Activated CD4-positive, alpha-beta memory T cell treated with anti-CD3 and anti-CD28 coated beads, Interleukin-2, amount 10 ng/mL, durations not matched to agents 7 days and 5 days (primary cell): ENCODE measurements around the gene TRPV4. TPM values are rescaled to one million over a fixed set of nuclear protein-coding genes. Genes with fewer than 3 reads are reported as not detected.

Experiments
- CTCF ChIA-PET: fragments of 350-600 bp; sonication (Branson Sonifier 250); formaldehyde crosslinking; loops from one replicate; lab custom pipeline; 2021; ENCODE audit warnings: antibody characterized with exemption, inconsistent platforms; lab: Charles Lee
- POLR2A ChIA-PET: fragments of 350-600 bp; sonication (Branson Sonifier 250); formaldehyde crosslinking; loops from one replicate; lab custom pipeline; 2021; ENCODE audit warnings: antibody characterized with exemption; lab: Charles Lee
- DNase-seq: peaks from one replicate; pipeline ENCODE4 v3.0.0-alpha.2; 2020
- H3K27ac Mint-ChIP-seq: one replicate; pipeline ENCODE4 v1.8.0; 2021; ENCODE audit warnings: mild to moderate bottlenecking, mixed read lengths
- H3K27me3 Mint-ChIP-seq: one replicate; pipeline ENCODE4 v1.8.0; 2021; ENCODE audit warnings: mixed read lengths
- H3K36me3 Mint-ChIP-seq: one replicate; pipeline ENCODE4 v1.8.0; 2021; ENCODE audit warnings: low read depth, mixed read lengths
- H3K4me1 Mint-ChIP-seq: one replicate; pipeline ENCODE4 v1.8.0; 2021; ENCODE audit warnings: mixed read lengths
- H3K4me3 Mint-ChIP-seq: one replicate; pipeline ENCODE4 v1.8.0; 2021; ENCODE audit warnings: mild to moderate bottlenecking, mixed read lengths
- H3K9me3 Mint-ChIP-seq: one replicate; pipeline ENCODE4 v1.8.0; 2021; ENCODE audit warnings: mixed read lengths
- total RNA-seq, 2 experiments: library from RNA; stranded (reverse); gene quantifications; one replicate each; pipeline ENCODE4 v1.2.3, GENCODE V29; 2021

TRPV4 gene
- total RNA-seq, 2 experiments from 2014 or later = not detected

DNA sequence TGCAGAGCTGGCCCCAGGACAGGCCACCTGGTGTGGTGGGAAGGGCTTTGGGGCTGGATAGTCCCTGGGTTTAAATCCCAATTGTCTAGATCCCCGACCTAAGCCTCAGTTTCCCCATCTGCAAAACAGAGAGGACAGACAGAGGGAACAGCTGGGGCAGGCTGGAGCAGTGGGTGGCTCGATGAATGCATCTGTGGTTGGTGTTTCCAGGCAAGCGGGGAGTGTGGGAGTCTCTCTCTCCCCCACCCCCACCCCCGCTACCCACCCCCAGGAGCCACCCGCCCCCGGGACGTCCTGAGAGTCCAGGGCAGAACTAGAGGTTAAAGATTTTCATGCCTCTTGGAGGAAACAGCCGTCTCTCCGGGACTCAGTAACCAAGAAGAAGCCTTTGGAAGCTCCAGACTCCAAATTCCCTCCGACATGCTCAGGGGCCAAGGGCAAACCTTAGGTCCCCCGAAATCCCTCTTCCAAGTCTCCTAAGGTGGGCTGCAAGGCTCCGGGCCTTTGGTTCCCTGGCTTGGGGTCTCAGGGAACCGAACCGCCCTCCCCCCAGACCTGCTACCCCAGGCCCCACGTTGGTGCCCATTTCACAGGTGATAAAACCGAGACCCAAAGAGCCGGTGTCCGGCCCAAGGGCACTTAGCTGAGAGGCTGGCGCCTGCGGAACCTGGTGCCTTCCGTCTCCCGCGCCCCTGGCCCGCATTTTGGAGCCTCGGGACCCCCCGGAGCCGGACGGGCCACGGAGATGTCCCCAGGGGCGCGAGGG is 474 bp downstream of the TRPV4 start:
- ChIA-PET POLR2A (no interaction called here), CTCF (interaction anchor here (0.6 to 1.4 kb wide), 2 partner anchors 13 to 27 kb away, joined by 3 to 5 read pairs; no protein-coding TSS in a partner anchor)
- DNase-seq = no peak

DNA sequence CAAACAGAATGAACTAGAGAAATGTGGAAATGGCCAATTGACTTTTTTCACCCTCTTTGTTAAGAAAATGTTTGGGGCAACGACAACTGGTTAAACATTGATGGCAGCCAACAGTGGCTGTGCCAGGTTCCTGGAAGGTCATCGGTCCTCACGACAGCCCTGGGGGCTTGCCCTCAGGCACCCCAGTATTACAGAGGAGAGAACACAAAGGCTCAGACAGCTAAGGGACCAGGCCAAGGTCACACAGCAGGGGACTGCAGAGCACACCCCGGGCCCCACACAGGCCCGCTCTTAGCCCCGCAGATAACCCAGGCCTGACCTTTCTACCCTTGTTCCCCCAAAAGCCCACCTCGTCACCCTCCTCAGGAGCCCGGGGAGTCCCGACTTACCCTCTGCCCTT is 1.3 kb downstream of the TRPV4 start:
- Mint-ChIP-seq H3K4me3 (no peak overlapping the region), H3K9me3 (no peaks in the 10 kb centered on the region), H3K36me3 (no peaks in the 10 kb centered on the region), H3K4me1 (peaks cover 9% of the 10 kb centered on the region), H3K27me3 (peaks cover 35% of the 10 kb centered on the region), H3K27ac (no peak overlapping the region)
- no peak for DNase-seq
- ChIA-PET POLR2A (no interaction called here), CTCF (no interaction called here)

More for the DNA sequence above, 474 bp downstream of the TRPV4 start:
- Mint-ChIP-seq H3K4me3 (no peak overlapping the region), H3K36me3 (no peaks in the 10 kb centered on the region), H3K27me3 (peaks cover 35% of the 10 kb centered on the region), H3K9me3 (no peaks in the 10 kb centered on the region), H3K27ac (no peak overlapping the region), H3K4me1 (peaks cover 6% of the 10 kb centered on the region)

- Mint-ChIP-seq H3K4me1 (peaks cover 9% of the 10 kb centered on the region), H3K4me3 (no peak overlapping the region), H3K9me3 (no peaks in the 10 kb centered on the region), H3K27me3 (peaks cover 35% of the 10 kb centered on the region), H3K27ac (no peak overlapping the region), H3K36me3 (no peaks in the 10 kb centered on the region)
- POLR2A ChIA-PET = no interaction called here
- DNase-seq = no peak
- CTCF ChIA-PET = interaction anchor here (3.9 kb wide), 1 partner anchor 14 kb away, joined by 17 read pairs; no protein-coding TSS in a partner anchor
These were observed 1.8 kb downstream of the TRPV4 start for GRCh38 chr12:109831365-109831764.

- DNase-seq = no peak
- ChIA-PET CTCF (interaction anchor here (1.7 to 3.9 kb wide), 3 partner anchors 14 to 26 kb away, joined by 5 to 17 read pairs (median 15); no protein-coding TSS in a partner anchor), POLR2A (no interaction called here)
- Mint-ChIP-seq H3K9me3 (no peaks in the 10 kb centered on the region), H3K4me1 (peaks cover 9% of the 10 kb centered on the region), H3K36me3 (no peaks in the 10 kb centered on the region), H3K27me3 (peaks cover 35% of the 10 kb centered on the region), H3K27ac (no peak overlapping the region), H3K4me3 (no peak overlapping the region)
These were observed 2.5 kb downstream of the TRPV4 start for GRCh38 chr12:109830718-109831117.

GRCh38 chr12:109830267-109830666 is 2.9 kb downstream of the TRPV4 start:
- H3K27me3 Mint-ChIP-seq = peaks cover 37% of the 10 kb centered on the region
- CTCF ChIA-PET = interaction anchor here (1.7 to 3.9 kb wide), 3 partner anchors 15 to 25 kb away, joined by 5 to 17 read pairs (median 15); no protein-coding TSS in a partner anchor
- H3K4me1 Mint-ChIP-seq = peaks cover 9% of the 10 kb centered on the region
- no peak for DNase-seq
- no peak overlapping the region for H3K27ac Mint-ChIP-seq
- POLR2A ChIA-PET = no interaction called here
- no peaks in the 10 kb centered on the region for H3K36me3 Mint-ChIP-seq
- no peak overlapping the region for H3K4me3 Mint-ChIP-seq
- H3K9me3 Mint-ChIP-seq = no peaks in the 10 kb centered on the region

- POLR2A ChIA-PET = no interaction called here
- Mint-ChIP-seq H3K27ac (no peak overlapping the region), H3K9me3 (no peaks in the 10 kb centered on the region), H3K27me3 (peaks cover 35% of the 10 kb centered on the region), H3K36me3 (no peaks in the 10 kb centered on the region), H3K4me3 (no peak overlapping the region), H3K4me1 (peaks cover 9% of the 10 kb centered on the region)
- DNase-seq = no peak
- CTCF ChIA-PET = interaction anchor here (0.6 to 3.9 kb wide), 4 partner anchors 15 to 401 kb away, joined by 3 to 17 read pairs (median 10); no protein-coding TSS in a partner anchor
These were observed 3.5 kb downstream of the TRPV4 start for GRCh38 chr12:109829667-109830066.

DNA sequence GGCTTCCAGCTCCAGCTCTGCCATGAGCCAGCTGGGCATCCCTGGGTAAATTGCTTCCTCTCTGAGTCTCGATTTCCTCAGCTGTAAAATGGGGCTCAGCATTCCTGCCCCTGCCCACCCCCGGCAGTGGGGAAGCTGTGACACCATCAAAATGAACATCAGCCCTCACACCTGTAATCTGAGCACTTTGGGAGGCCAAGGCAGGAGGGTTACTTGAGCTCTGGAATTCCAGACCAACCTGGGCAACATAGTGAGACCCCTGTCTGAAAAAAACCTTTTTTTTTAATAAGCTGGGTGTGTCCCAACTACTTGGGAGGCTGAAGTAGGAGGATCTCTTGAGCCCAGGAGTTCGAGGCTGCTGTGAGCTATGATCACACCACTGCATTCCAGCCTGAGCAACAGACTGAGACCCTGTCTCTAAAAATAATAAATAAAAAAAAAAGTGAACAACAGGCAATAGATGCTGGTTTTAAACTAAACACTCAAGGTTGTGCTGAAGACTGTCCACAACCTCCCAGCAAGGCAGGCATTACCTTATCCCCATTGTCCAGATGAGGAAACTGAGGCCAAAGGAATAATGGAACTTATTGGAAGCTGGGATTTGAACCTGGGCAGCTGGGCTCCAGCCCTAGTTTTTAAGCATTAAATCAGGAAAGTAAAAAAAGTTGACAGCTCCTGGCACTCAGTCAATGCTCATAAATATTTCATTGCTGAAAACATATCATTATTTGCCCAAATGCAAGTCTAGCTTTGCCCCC is 4.3 kb downstream of the TRPV4 start:
- DNase-seq = no peak
- Mint-ChIP-seq H3K27ac (no peak overlapping the region), H3K4me1 (peaks cover 9% of the 10 kb centered on the region), H3K4me3 (no peak overlapping the region), H3K27me3 (peaks cover 29% of the 10 kb centered on the region), H3K9me3 (no peaks in the 10 kb centered on the region), H3K36me3 (no peaks in the 10 kb centered on the region)
- CTCF ChIA-PET = interaction anchor here (0.6 to 3.9 kb wide), 5 partner anchors 16 to 401 kb away, joined by 3 to 17 read pairs (median 5); no protein-coding TSS in a partner anchor
- POLR2A ChIA-PET = no interaction called here

- H3K4me3 Mint-ChIP-seq = no peak overlapping the region
- H3K4me1 Mint-ChIP-seq = peaks cover 7% of the 10 kb centered on the region
- CTCF ChIA-PET = interaction anchor here (0.8 to 3.9 kb wide), 3 partner anchors 17 to 228 kb away, joined by 3 to 17 read pairs (median 15); no protein-coding TSS in a partner anchor
- H3K9me3 Mint-ChIP-seq = no peaks in the 10 kb centered on the region
- H3K27me3 Mint-ChIP-seq = peaks cover 23% of the 10 kb centered on the region
- DNase-seq = no peak
- H3K27ac Mint-ChIP-seq = no peak overlapping the region
- POLR2A ChIA-PET = no interaction called here
- no peaks in the 10 kb centered on the region for H3K36me3 Mint-ChIP-seq
These were observed 5.3 kb downstream of the TRPV4 start for GRCh38 chr12:109827566-109828550.

- no peak for DNase-seq
- H3K4me1 Mint-ChIP-seq = peaks cover 7% of the 10 kb centered on the region
- POLR2A ChIA-PET = no interaction called here
- no peaks in the 10 kb centered on the region for H3K36me3 Mint-ChIP-seq
- no peak overlapping the region for H3K4me3 Mint-ChIP-seq
- CTCF ChIA-PET = no interaction called here
- H3K9me3 Mint-ChIP-seq = no peaks in the 10 kb centered on the region
- H3K27me3 Mint-ChIP-seq = peaks cover 21% of the 10 kb centered on the region
- no peak overlapping the region for H3K27ac Mint-ChIP-seq
These were observed 6.1 kb downstream of the TRPV4 start for GRCh38 chr12:109827080-109827479.

DNA sequence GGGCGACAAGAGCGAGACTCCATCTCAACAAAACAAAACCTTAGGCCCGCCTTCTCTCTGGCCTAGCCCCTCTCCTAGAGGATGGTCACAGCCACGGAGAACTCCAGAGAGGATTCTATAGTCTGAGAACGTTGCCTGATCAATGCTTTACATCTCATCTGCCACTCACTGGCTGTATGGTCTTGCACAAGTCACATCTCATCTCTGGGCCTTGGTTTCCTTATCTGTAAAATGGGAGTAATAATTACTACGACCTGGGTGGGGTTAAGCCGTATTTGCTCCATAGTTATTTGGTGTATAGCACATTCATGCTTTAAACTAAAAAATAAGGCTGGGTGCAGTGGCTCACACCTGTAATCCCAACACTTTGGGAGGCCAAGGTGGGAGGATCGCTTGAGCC is 8.5 kb downstream of the TRPV4 start:
- Mint-ChIP-seq H3K4me1 (peaks cover 7% of the 10 kb centered on the region), H3K36me3 (no peaks in the 10 kb centered on the region), H3K9me3 (no peaks in the 10 kb centered on the region), H3K27me3 (peaks cover 10% of the 10 kb centered on the region), H3K4me3 (no peak overlapping the region), H3K27ac (no peak overlapping the region)
- CTCF ChIA-PET = interaction anchor here (1.2 to 2.3 kb wide), 2 partner anchors 21 to 29 kb away, joined by 3 to 10 read pairs; no protein-coding TSS in a partner anchor
- POLR2A ChIA-PET = no interaction called here
- no peak for DNase-seq

DNA sequence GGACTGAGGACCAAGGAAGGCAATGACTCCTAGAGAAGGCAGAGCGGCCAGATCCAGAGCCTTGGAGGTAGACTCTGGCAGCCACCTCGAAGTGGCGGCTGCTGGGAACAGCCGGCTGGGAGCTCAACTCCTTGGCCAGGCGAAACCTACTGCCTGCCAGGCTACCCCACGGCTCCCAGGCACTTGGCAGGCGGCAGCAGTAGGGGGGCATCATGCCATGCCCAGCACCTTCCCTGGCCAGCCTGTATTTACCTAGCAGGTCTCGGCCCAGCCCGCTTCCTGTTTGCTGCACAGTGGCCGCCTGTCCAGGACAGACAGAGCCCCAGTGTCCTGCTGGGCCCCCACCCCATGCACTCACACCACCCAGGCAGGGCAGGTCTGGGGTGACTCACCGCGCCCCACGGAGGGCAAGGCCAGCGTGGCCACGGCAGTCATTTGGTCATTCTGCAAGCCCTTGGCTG is 10.2 kb downstream of the TRPV4 start:
- peaks cover 4% of the 10 kb centered on the region for H3K4me1 Mint-ChIP-seq
- no peaks in the 10 kb centered on the region for H3K9me3 Mint-ChIP-seq
- H3K27me3 Mint-ChIP-seq = peaks cover 14% of the 10 kb centered on the region
- H3K27ac Mint-ChIP-seq = no peak overlapping the region
- H3K36me3 Mint-ChIP-seq = no peaks in the 10 kb centered on the region
- ChIA-PET POLR2A (no interaction called here), CTCF (no interaction called here)
- H3K4me3 Mint-ChIP-seq = no peak overlapping the region
- DNase-seq = no peak

DNA sequence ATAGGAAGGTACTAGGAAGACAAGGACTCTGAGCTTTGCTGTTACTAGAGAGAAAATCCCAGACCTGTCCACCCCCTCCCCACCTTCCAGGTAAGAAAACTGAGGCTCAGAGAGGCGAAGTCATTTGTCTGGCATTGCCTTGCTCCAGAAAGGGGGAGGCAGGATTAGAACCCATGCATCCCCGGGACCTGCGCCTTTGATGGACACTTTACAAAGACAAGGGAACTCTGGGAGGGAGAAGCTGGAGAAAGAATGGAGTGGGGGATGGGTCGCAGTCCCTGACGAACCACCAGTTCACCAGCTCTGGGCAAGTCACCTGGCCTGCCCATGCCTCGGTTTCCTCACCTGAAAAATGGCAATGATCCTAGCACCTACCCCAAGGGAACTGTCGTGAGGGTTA is 10.8 kb downstream of the TRPV4 start:
- Mint-ChIP-seq H3K4me1 (peaks cover under 1% of the 10 kb centered on the region), H3K4me3 (no peak overlapping the region), H3K27me3 (peaks cover 12% of the 10 kb centered on the region), H3K27ac (no peak overlapping the region), H3K36me3 (no peaks in the 10 kb centered on the region), H3K9me3 (no peaks in the 10 kb centered on the region)
- CTCF ChIA-PET = no interaction called here
- POLR2A ChIA-PET = no interaction called here
- no peak for DNase-seq
